ENCODE results near the gene PNMT.

Gene PNMT

DNA sequence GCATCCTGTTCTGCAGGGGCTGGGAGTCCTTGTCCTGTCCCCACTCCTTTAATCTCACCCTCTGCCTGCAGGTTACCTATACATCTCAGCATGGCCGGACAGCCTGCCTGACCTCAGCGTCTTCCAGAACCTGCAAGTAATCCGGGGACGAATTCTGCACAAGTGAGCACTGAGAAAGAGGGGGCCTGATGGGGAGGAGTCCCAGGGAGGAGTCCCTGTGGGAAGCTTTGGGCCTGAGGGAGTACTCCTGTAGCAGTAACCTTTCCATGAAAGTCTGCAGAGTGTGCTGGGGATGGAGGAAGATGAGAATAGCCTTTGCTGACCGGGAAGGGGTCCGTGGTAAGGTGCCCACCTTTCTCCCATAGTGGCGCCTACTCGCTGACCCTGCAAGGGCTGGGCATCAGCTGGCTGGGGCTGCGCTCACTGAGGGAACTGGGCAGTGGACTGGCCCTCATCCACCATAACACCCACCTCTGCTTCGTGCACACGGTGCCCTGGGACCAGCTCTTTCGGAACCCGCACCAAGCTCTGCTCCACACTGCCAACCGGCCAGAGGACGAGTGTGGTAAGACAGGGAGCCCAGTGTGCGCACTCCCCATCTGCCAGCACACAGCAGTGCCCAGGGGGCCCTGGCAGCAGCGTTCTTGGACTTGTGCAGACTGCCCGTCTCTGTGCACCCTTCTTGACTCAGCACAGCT lies 47.3 kb downstream of the PNMT start:
- no peak for DNase-seq (ENCODE audit: extremely low spot score)
- TF ChIP-seq FOXK2 (IDR thresholded peaks at IDR 0.05) (no peak), ARNT (IDR thresholded peaks at IDR 0.05) (no peak), HDGF (IDR thresholded peaks at IDR 0.05; ENCODE audit: borderline replicate concordance) (no peak), LEF1 (IDR thresholded peaks at IDR 0.05; ENCODE audit: borderline replicate concordance) (no peak), SP1 (IDR thresholded peaks at IDR 0.05) (no peak), CTBP1 (IDR thresholded peaks at IDR 0.05; ENCODE audit: borderline replicate concordance) (no peak), TARDBP (IDR thresholded peaks at IDR 0.05) (no peak), FOXM1 (IDR thresholded peaks at IDR 0.05; ENCODE audit: borderline replicate concordance) (no peak), BHLHE40 (IDR thresholded peaks at IDR 0.05; ENCODE audit: borderline replicate concordance) (no peak), SUZ12 (IDR thresholded peaks at IDR 0.05) (no peak), FOXA1 (IDR thresholded peaks at IDR 0.05) (no peak), ELF4 (IDR thresholded peaks at IDR 0.05) (no peak), L3MBTL2 (conservative IDR thresholded peaks at IDR 0.05) (no peak), ZNF384 (IDR thresholded peaks at IDR 0.05) (no peak)
- TF ChIP-seq, protein P1, sequence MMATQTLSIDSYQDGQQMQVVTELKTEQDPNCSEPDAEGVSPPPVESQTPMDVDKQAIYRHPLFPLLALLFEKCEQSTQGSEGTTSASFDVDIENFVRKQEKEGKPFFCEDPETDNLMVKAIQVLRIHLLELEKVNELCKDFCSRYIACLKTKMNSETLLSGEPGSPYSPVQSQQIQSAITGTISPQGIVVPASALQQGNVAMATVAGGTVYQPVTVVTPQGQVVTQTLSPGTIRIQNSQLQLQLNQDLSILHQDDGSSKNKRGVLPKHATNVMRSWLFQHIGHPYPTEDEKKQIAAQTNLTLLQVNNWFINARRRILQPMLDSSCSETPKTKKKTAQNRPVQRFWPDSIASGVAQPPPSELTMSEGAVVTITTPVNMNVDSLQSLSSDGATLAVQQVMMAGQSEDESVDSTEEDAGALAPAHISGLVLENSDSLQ (IDR thresholded peaks at IDR 0.05), result no peak
- POLR2A ChIA-PET, result interaction anchor here (1.1 to 1.7 kb wide), 2 partner anchors 16 to 28 kb away, joined by 4 to 6 read pairs; partner anchors contain the start of genes ERBB2 and PGAP3
- CTCF ChIA-PET, result interaction anchor here (1.0 kb wide), 1 partner anchor 15 kb away, joined by 4 read pairs; the partner anchor contains the start of gene MIEN1

DNA sequence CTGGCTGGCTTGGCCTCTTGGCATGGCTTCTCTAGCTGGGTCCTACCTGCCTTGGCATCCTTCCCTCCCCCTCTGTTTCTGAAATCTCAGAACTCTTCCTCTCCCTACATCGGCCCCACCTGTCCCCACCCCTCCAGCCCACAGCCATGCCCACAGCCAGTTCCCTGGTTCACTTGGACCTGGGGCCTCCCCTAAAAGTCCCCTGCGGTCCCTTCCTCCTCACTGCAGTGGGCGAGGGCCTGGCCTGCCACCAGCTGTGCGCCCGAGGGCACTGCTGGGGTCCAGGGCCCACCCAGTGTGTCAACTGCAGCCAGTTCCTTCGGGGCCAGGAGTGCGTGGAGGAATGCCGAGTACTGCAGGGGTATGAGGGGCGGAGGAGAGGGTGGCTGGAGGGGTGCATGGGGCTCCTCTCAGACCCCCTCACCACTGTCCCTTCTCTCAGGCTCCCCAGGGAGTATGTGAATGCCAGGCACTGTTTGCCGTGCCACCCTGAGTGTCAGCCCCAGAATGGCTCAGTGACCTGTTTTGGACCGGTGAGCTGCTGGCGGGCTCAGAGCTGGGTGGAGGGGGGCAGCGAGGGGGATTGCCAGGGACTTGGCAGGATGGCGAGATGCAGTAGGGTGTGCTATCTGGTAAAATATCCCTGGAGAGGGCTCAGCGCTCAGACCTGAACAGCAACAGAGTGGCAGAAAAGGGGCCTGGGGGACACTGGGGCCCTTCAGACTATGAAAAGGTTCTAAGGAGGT lies 48.0 kb downstream of the PNMT start:
- DNase-seq (ENCODE audit: extremely low spot score), result no peak
- ChIA-PET POLR2A (no interaction called here), CTCF (no interaction called here)
- TF ChIP-seq L3MBTL2 (conservative IDR thresholded peaks at IDR 0.05), result no peak
- no peak for TF ChIP-seq ZNF384 (IDR thresholded peaks at IDR 0.05)
- no peak for TF ChIP-seq NFRKB (IDR thresholded peaks at IDR 0.05)
- TF ChIP-seq, protein P1 (IDR thresholded peaks at IDR 0.05), result no peak
- no peak for TF ChIP-seq HDGF (IDR thresholded peaks at IDR 0.05; ENCODE audit: borderline replicate concordance)
- TF ChIP-seq SUZ12 (IDR thresholded peaks at IDR 0.05), result no peak
- no peak for TF ChIP-seq ARNT (IDR thresholded peaks at IDR 0.05)
- no peak for TF ChIP-seq BHLHE40 (IDR thresholded peaks at IDR 0.05; ENCODE audit: borderline replicate concordance)
- TF ChIP-seq SP1 (IDR thresholded peaks at IDR 0.05), result no peak
- no peak for TF ChIP-seq CTBP1 (IDR thresholded peaks at IDR 0.05; ENCODE audit: borderline replicate concordance)
- TF ChIP-seq FOXK2 (IDR thresholded peaks at IDR 0.05), result no peak
- TF ChIP-seq TARDBP (IDR thresholded peaks at IDR 0.05), result no peak
- TF ChIP-seq ELF4 (IDR thresholded peaks at IDR 0.05), result no peak
- TF ChIP-seq FOXM1 (IDR thresholded peaks at IDR 0.05; ENCODE audit: borderline replicate concordance), result no peak
- TF ChIP-seq FOXA1 (IDR thresholded peaks at IDR 0.05), result no peak
- TF ChIP-seq LEF1 (IDR thresholded peaks at IDR 0.05; ENCODE audit: borderline replicate concordance), result no peak

DNA sequence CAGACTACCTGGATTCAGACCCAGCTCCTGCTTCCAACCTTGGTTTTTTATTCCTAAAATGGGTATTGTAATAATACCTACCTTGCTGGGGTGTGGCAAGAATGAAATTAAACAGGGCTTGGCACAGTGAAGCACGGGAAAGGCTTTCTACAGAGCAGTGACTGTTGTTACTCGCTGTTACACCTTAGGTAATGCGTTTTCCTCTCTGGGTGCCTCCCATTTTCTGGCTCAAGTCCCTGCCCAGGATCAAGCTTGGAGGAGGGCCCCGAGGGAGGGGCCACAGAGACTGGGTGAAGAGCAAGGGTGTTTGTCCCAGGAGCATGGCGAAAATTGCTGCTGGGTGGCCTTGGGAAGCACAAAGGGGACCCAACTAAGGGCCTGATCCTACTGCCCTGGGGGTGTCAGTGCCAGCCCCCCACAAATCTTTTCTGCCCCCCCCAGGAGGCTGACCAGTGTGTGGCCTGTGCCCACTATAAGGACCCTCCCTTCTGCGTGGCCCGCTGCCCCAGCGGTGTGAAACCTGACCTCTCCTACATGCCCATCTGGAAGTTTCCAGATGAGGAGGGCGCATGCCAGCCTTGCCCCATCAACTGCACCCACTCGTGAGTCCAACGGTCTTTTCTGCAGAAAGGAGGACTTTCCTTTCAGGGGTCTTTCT lies 48.8 kb downstream of the PNMT start:
- ChIA-PET CTCF (no interaction called here), POLR2A (no interaction called here)
- TF ChIP-seq FOXK2 (IDR thresholded peaks at IDR 0.05) (no peak), FOXA1 (IDR thresholded peaks at IDR 0.05) (no peak), ARNT (IDR thresholded peaks at IDR 0.05) (no peak), SP1 (IDR thresholded peaks at IDR 0.05) (no peak), L3MBTL2 (conservative IDR thresholded peaks at IDR 0.05) (no peak), HDGF (IDR thresholded peaks at IDR 0.05; ENCODE audit: borderline replicate concordance) (no peak), TARDBP (IDR thresholded peaks at IDR 0.05) (no peak), NFRKB (IDR thresholded peaks at IDR 0.05) (no peak)
- DNase-seq (ENCODE audit: extremely low spot score), result no peak

DNA sequence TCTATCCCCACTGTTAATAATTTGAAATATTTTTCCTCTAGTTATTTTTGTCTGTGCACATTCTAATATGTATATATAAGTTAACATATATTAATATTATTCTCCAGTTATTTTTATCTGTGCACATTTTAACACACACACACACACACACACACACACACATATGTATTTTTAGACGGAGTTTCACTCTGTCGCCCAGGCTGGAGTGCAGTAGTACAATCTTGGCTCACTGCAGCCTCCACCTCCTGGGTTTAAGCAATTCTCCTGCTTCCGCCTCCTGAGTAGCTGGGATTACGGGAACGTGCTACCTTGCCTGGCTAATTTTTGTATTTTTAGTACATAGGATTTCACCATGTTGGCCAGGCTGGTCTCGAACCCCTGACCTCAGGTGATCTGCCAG lies 49.4 kb downstream of the PNMT start:
- TF ChIP-seq FOXM1 (IDR thresholded peaks at IDR 0.05; ENCODE audit: borderline replicate concordance) (no peak), FOXK2 (IDR thresholded peaks at IDR 0.05) (no peak), BHLHE40 (IDR thresholded peaks at IDR 0.05; ENCODE audit: borderline replicate concordance) (no peak), L3MBTL2 (conservative IDR thresholded peaks at IDR 0.05) (no peak), HDGF (IDR thresholded peaks at IDR 0.05; ENCODE audit: borderline replicate concordance) (no peak)
- ChIA-PET CTCF (no interaction called here), POLR2A (no interaction called here)
- no peak for DNase-seq (ENCODE audit: extremely low spot score)

DNA sequence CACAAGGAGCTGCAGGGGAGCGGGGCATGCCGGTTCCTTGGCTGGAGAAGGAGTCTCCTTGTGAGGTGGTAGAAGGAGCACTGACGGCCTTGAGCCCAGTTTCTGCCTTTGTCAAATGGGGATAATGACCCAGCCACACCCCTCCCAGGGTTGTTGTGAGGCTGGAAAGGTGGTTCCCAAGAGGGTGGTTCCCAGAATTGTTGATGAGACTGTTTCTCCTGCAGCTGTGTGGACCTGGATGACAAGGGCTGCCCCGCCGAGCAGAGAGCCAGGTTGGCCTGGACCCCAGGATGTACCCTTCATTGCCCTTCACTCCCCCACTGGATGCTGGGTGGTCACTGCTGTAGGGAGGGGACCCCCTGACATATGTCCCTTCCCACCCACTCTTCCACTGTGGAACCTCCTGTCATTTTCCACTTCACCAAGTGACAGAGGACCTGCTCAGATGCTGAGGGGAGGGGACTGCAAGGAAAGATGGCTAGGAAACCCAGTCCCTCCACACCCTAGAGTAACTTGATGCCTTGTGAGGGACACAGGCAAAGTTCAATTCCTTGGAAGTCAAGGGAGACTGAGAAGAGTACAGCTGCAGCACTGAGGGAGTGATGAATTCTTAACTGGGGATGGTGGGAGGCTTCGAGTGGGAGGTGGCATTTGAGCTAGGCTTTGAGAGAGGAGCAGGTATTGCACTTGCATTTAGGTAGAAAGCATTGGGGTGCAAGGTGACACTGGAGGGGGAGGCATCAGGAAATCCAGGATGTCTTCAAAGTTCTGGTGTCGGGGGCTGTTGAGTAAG lies 51.5 kb downstream of the PNMT start:
- DNase-seq (ENCODE audit: extremely low spot score), result no peak
- no peak for TF ChIP-seq HDGF (IDR thresholded peaks at IDR 0.05; ENCODE audit: borderline replicate concordance)
- TF ChIP-seq FOXA1 (IDR thresholded peaks at IDR 0.05), result no peak
- no peak for TF ChIP-seq FOXM1 (IDR thresholded peaks at IDR 0.05; ENCODE audit: borderline replicate concordance)
- TF ChIP-seq LEF1 (IDR thresholded peaks at IDR 0.05; ENCODE audit: borderline replicate concordance), result no peak
- no peak for TF ChIP-seq L3MBTL2 (conservative IDR thresholded peaks at IDR 0.05)
- TF ChIP-seq ARNT (IDR thresholded peaks at IDR 0.05), result no peak
- no peak for TF ChIP-seq SP1 (IDR thresholded peaks at IDR 0.05)
- TF ChIP-seq, protein P1 (IDR thresholded peaks at IDR 0.05), result no peak
- no peak for TF ChIP-seq BHLHE40 (IDR thresholded peaks at IDR 0.05; ENCODE audit: borderline replicate concordance)
- TF ChIP-seq SUZ12 (IDR thresholded peaks at IDR 0.05), result no peak
- no peak for TF ChIP-seq CTBP1 (IDR thresholded peaks at IDR 0.05; ENCODE audit: borderline replicate concordance)
- no peak for TF ChIP-seq NFRKB (IDR thresholded peaks at IDR 0.05)
- no peak for TF ChIP-seq ELF4 (IDR thresholded peaks at IDR 0.05)
- TF ChIP-seq TARDBP (IDR thresholded peaks at IDR 0.05), result no peak
- no peak for TF ChIP-seq FOXK2 (IDR thresholded peaks at IDR 0.05)
- POLR2A ChIA-PET, result interaction anchor here (1.3 kb wide), 1 partner anchor 20 kb away, joined by 7 read pairs; the partner anchor contains the start of gene ERBB2
- CTCF ChIA-PET, result interaction anchor here (1.3 kb wide), 1 partner anchor 98 kb away, joined by 3 read pairs; no protein-coding TSS in a partner anchor
